GM12891 (cell line): ENCODE results near the gene SDHAF3.

ENCODE experiments used
- PAX5 ChIP-seq: IDR thresholded peaks from 2 replicates; pipeline ENCODE4 v1.6.1; 2011; ENCODE audit warnings: low read length, moderate library complexity, mild to moderate bottlenecking; ENCODE audit not compliant: insufficient read depth, severe bottlenecking
- POLR2A ChIP-seq: IDR thresholded peaks from 2 replicates; pipeline ENCODE4 v1.6.1; 2011; ENCODE audit warnings: low read depth, low read length, control low read depth
- POLR2AphosphoS5 ChIP-seq: IDR thresholded peaks from 2 replicates; pipeline ENCODE4 v1.6.1; 2011; ENCODE audit warnings: low read depth, low read length, control low read depth
- POU2F2 ChIP-seq: IDR thresholded peaks from 2 replicates; pipeline ENCODE4 v1.6.1; 2011; ENCODE audit warnings: low read depth, mild to moderate bottlenecking, control low read depth, low read length, moderate library complexity
- SPI1 ChIP-seq: IDR thresholded peaks from 2 replicates; pipeline ENCODE4 v1.6.1; 2011; ENCODE audit warnings: low read depth, low read length, control low read depth
- TAF1 ChIP-seq: IDR thresholded peaks from 2 replicates; pipeline ENCODE4 v1.6.1; 2011; ENCODE audit warnings: low read depth, low read length, control low read depth

DNA sequence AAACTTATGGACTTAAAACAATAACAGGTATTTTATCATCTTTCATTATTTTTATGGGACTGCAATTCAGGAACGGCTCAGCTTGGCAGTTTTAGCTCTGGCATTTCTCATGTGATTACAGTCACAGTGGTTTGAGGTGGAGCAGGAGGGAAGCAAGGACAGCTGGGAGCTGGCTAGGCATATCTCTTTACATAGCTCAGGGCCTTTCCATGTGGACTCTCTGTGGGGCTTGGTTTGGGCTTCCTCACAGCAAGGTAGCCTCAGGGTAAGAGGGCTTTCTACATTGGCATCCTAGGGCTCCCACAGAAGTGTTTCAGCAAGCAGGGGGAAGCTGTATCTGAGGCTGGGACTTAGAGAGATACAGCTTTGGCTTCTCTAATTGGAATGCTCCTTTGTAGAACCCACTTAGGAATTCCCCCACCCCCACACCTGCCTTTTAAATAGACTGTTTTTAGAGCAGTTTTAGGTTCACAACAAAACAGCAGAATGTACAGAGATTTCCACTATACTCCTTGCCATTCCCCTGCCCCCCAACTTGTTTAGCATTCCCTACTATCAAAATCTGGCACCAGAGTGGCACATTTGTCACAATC lies 26.6 kb upstream of the SDHAF3 start:
- TF ChIP-seq PAX5 (no peak), POLR2AphosphoS5 (no peak), POLR2A (no peak), TAF1 (no peak), SPI1 (no peak), POU2F2 (no peak)
